GM12892 (cell line): ENCODE results near the gene PRG2.
"Not testable (repeated sequence)": the region's sequence is repeated elsewhere in the genome, so short reads cannot be mapped to it uniquely, and the experiment has no call there.

Source experiments
- DNase-seq: peaks from one replicate; pipeline ENCODE4 v3.0.0; 2011; ENCODE audit not compliant: insufficient read length
- FAIRE-seq: peaks from 2 replicates; lab custom pipeline; 2011; peaks lifted over from hg19 to GRCh38; lab: Jason Lieb, UNC
- POLR2A ChIP-seq: IDR thresholded peaks from 2 replicates; pipeline ENCODE4 v1.6.1; 2011; ENCODE audit warnings: low read depth, low read length, control low read depth
- POLR2AphosphoS5 ChIP-seq: IDR thresholded peaks from 2 replicates; pipeline ENCODE4 v1.6.1; 2011; ENCODE audit warnings: low read depth, low read length, control low read depth
- TAF1 ChIP-seq: IDR thresholded peaks from 2 replicates; pipeline ENCODE4 v1.6.1; 2011; ENCODE audit warnings: low read depth, mild to moderate bottlenecking, control low read depth, low read length, borderline replicate concordance

The PRG2 gene

GRCh38 chr11:57403003-57403801 is 12.8 kb upstream of the PRG2 start:
- FAIRE-seq = peak; percentile 86
- 0 out of 2 replicates have a peak, but pooled peaks have one; percentile 2 for TF ChIP-seq POLR2A
- DNase-seq = not testable (repeated sequence)

- TF ChIP-seq POLR2AphosphoS5 = peak; percentile 58; the same call in 1 of the 2 replicates
- 0 out of 2 replicates have a peak, but pooled peaks have one; percentile 4 for TF ChIP-seq POLR2A
- no peak for TF ChIP-seq TAF1
- FAIRE-seq (peak; percentile 74), DNase-seq (no peak)
Observed at GRCh38 chr11:57402188-57403002, 11.9 kb upstream of the PRG2 start.

GRCh38 chr11:57399972-57400578 is 9.6 kb upstream of the PRG2 start:
- TF ChIP-seq POLR2A = no peak
- TF ChIP-seq TAF1 = no peak
- TF ChIP-seq POLR2AphosphoS5 = no peak
- DNase-seq (no peak), FAIRE-seq (no peak)

GRCh38 chr11:57399221-57399620 is 8.8 kb upstream of the PRG2 start:
- FAIRE-seq (no peak), DNase-seq (no peak)
- no peak for TF ChIP-seq TAF1
- no peak for TF ChIP-seq POLR2A
- no peak for TF ChIP-seq POLR2AphosphoS5

- DNase-seq (no peak), FAIRE-seq (no peak)
- no peak for TF ChIP-seq POLR2A
Observed at GRCh38 chr11:57397394-57397990, 7.0 kb upstream of the PRG2 start.

- TF ChIP-seq POLR2AphosphoS5 (no peak), TAF1 (no peak)
- FAIRE-seq = no peak
Observed at GRCh38 chr11:57396744-57397143, 6.3 kb upstream of the PRG2 start.

GRCh38 chr11:57395905-57396623 is 5.6 kb upstream of the PRG2 start:
- DNase-seq (no peak), FAIRE-seq (no peak)
- no peak for TF ChIP-seq TAF1
- TF ChIP-seq POLR2A = no peak
- TF ChIP-seq POLR2AphosphoS5 = 0 out of 2 replicates have a peak, but pooled peaks have one; percentile 30

More at GRCh38 chr11:57396744-57397143, 6.3 kb upstream of the PRG2 start:
- no peak for DNase-seq

GRCh38 chr11:57394203-57394965 is 3.9 kb upstream of the PRG2 start:
- TF ChIP-seq POLR2A (no peak), TAF1 (no peak), POLR2AphosphoS5 (no peak)
- no peak for DNase-seq
- no peak for FAIRE-seq

- no peak for FAIRE-seq
- DNase-seq = no peak
- TF ChIP-seq POLR2AphosphoS5 (no peak), POLR2A (no peak), TAF1 (no peak)
Observed at GRCh38 chr11:57392763-57393105, 2.3 kb upstream of the PRG2 start.

GRCh38 chr11:57392066-57392762 is 1.8 kb upstream of the PRG2 start:
- FAIRE-seq = no peak
- DNase-seq = no peak
- TF ChIP-seq TAF1 (no peak), POLR2A (no peak), POLR2AphosphoS5 (no peak)
